AG10803 (cell line): ENCODE results near the gene RASAL2.

ENCODE experiments used
- DNase-seq: peaks from one replicate; pipeline ENCODE4 v3.0.0; 2010; ENCODE audit warnings: low read depth
- H3K4me3 ChIP-seq: 2 replicates; pipeline ENCODE4 v1.5.1; 2011; ENCODE audit warnings: mild to moderate bottlenecking, low read length, control low read depth
- TF ChIP-seq, protein P1 (sequence below): conservative IDR thresholded peaks from 2 replicates; pipeline ENCODE4 v1.5.1; 2011; ENCODE audit warnings: mild to moderate bottlenecking, low read length, control low read depth, inconsistent platforms

Gene RASAL2

DNA sequence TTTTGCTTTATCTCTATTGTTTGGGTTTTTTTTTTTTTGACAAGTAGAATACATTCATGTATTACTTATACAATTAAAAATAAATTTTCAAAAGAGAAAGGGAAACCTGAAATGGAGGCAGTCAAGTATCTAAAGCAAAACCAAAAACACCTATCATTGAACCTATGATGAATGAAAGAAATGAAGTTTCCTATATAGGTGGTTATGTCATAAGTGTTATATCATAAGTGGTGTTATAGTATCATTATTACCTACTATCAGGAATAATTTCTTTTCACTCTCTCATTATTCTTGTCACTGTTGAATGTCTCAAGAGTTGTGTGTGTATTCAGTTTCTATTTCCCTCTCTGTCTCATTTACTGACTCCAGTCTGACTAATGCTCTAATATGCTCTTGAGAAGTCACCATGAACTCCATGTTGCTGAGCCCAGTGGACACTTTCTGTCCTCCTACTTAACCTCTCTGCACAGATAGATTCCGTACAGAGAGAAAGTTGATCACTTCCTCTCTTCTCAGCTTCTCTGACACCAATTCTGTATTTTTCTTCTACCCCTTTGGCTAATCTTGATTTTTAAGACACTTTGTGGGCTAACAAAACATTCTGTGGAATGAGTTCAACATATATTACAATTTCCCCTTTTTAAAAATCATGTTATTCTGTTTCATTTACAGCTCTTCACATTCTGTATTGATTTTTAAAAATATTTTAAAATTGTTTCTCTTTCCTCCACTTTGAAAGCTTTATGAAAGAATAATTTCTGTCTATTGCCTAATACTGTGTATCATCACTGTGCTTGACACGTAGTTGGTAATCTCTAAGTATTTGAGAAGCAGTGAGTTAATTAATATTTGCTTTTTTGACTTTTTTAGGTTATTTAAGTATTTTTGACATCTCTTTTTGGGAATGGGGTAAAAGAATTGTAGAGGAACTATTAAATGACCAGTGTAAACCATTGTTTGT is 50.1 kb downstream of the RASAL2 start:
- TF ChIP-seq, protein P1, sequence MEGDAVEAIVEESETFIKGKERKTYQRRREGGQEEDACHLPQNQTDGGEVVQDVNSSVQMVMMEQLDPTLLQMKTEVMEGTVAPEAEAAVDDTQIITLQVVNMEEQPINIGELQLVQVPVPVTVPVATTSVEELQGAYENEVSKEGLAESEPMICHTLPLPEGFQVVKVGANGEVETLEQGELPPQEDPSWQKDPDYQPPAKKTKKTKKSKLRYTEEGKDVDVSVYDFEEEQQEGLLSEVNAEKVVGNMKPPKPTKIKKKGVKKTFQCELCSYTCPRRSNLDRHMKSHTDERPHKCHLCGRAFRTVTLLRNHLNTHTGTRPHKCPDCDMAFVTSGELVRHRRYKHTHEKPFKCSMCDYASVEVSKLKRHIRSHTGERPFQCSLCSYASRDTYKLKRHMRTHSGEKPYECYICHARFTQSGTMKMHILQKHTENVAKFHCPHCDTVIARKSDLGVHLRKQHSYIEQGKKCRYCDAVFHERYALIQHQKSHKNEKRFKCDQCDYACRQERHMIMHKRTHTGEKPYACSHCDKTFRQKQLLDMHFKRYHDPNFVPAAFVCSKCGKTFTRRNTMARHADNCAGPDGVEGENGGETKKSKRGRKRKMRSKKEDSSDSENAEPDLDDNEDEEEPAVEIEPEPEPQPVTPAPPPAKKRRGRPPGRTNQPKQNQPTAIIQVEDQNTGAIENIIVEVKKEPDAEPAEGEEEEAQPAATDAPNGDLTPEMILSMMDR: no peak
- no peak overlapping the region for H3K4me3 ChIP-seq
- peak; percentile 19 for DNase-seq

DNA sequence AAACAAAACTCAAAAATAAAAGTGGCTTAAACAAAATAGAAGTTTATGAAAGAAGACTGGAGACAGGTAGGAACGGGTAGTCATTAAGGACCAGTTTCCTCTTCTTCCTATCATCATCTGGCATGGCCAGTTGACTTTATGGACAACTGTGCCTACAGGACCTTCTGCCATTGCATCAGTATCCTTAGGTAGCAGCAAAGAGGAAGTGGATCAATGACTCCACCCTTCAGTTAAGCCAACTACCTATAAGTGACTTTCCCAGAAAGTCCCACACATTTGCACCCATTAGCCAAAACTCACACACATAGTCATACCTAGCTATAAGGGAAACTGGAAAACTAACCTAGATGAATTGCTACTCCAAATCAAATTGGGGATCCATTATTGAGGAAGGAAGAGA is 51.7 kb downstream of the RASAL2 start:
- no peak for DNase-seq
- TF ChIP-seq, protein P1: no peak
- H3K4me3 ChIP-seq: no peak overlapping the region

DNA sequence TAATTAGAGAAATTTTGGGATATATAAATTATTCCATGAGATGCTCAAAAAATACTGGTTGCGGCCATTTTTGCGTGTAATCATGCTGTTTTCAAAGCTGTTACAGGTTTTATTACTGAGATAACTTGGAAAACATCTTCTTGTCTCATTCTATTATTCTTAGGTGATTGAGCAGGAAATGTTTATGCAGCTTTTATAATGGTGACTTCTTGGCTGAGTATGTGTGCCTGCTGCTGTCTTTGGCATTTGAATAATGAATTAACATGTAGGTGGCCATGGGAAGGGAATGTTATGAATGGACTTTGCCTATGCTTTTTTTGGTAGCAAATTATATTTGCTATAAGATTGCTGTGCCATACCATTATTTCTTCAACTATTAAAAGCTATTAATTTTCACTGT is 52.5 kb downstream of the RASAL2 start:
- TF ChIP-seq, protein P1: no peak
- DNase-seq: no peak
- H3K4me3 ChIP-seq: no peak overlapping the region

DNA sequence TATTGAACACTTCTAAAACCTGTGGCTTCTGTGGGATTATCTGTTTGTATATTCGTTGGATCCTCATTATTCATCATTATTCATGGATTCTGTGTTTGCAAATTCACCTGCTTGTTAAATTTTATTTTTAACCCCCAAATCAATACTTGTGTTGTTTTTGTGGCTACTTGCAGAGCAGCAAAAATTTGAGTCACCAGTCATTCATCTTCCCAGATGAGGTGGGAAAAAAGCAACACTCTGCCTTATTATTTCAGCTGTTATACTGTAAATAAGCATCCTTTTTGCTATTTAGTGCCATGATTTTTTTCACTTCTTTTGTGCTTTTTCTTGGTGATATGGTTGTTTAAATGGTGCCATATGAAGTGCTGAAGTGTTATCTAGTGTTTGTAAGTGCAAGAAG is 56.7 kb downstream of the RASAL2 start:
- DNase-seq: no peak
- TF ChIP-seq, protein P1: no peak
- no peak overlapping the region for H3K4me3 ChIP-seq

DNA sequence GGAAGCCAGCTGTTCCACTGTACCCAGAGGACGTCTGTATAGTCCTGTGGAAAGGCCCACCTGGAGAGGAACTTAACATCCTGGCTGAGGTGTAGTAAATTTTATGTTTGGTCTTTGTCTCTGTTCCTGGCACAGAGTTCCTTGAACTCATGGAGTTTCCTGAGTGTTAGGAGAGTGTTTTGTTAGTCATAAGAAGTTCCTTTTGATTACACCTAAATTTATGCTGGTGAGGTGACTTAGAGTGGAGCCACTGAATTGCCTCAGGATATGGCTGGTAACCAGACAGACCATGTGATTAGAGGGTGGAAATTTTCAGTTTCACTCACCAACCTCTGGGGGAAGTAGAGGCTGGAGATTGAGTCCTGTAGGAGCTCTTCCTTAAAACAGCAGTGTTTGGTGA is 57.9 kb downstream of the RASAL2 start:
- TF ChIP-seq, protein P1: no peak
- no peak overlapping the region for H3K4me3 ChIP-seq
- DNase-seq: no peak

DNA sequence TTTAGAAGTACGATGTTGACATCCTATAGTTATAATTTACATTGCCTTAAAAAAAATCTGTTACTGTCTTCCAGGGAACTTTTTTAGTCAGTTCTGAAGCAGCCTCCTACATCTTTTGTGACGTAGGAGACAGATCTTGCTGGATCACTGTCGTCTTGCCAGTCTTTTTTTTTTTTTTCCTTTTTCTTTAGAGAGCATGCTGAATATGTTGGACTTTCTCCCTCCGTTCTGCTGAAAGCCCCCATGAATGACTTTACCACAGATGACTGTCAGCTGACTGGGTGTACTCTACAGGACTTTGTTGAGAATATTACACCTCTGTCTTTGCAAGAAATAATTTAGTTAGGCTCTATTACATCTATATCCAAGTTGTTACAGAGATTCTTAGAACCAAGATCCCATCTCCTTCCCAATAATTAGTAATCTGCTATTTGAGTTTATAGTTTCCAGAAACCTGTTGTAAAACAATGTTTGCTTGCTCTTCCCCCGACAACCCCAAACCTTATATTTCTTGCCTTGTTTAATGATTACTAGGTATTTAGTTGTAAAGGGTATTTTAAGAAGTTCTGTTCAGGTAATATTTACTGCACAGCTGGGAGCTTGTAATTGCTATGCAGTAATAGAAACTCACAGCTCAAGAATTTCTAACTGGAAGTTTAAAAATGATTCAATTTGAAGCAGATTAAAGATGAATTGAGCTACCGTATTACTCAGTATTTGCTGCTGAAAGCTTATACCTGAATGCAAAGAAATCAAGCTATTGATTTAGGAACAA is 61.8 kb downstream of the RASAL2 start:
- H3K4me3 ChIP-seq: no peak overlapping the region
- no peak for DNase-seq
- TF ChIP-seq, protein P1: no peak
